LoVo (cell line): ENCODE measurements around the gene CDK8.
"Not testable (repeated sequence)": the region's sequence is repeated elsewhere in the genome, so short reads cannot be mapped to it uniquely, and the experiment has no call there.

ENCODE experiments used
- DNase-seq: peaks from one replicate; pipeline ENCODE4 v3.0.0-alpha.2; 2016; ENCODE audit warnings: low spot score

CDK8 gene

DNA sequence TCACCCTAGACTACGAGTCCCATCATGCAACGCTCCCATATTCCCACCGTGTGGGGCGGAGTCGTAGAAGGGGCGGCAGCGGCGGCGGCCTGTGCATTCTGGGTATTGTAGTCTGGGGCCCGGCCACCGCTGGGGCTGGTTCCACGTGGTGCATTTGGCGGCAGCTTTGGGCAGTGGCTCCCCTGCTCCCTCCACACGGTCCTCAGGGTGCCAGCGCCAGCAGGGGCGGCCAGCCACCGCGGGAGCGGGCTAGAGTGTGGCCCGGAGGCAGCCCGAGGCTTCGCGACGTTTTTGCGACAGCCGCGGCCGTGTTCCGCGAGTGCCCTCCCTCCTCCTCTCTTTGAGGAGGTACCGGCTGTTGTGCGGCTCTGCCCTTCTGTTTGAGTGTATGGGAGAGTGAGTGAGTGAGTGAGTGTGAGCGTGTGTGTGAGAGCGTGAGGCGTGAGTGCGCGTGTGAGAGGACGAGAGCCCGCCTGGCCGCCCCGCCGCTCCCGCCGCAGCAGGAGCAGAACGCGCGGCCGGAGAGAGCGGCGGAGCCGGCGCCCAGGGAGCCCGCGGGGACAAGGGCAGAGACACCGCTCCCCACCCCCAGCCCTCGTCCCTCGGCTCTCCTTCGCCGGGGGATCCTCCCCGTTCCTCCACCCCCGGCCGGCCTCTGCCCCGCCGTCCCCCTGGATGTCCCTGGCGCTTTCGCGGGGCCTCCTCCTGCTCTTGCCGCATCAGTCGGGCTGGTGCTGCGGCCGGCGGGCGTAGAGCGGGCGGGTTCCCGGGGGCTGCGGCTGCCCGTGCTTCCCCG is at the start of gene CDK8:
Gene CDK8 (plus strand): TSS at position 343 of the 796 bp plus-strand sequence. CDS start 513 bp downstream, outside the sequence.
- DNase-seq, result peak; percentile 88

DNA sequence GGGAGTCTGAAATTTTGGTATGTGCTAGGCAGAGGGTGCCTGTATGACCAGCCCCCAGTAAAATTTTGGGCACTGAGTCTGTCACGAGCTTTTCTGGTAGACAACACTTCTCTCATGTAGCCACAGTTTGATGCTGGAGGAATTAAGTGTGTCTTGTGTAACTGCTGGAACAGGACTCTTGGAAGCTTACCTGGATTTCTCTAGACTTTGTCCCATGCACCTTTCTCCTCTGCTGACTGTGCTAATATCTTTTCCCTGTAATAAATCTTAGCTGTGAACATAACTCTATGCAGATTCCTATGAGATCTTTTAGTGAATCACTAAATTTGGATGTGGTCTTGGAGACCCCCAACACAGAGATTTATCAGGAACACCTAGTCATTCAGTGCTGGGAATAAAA is 45.6 kb upstream of the CDK8 start:
- no peak for DNase-seq

DNA sequence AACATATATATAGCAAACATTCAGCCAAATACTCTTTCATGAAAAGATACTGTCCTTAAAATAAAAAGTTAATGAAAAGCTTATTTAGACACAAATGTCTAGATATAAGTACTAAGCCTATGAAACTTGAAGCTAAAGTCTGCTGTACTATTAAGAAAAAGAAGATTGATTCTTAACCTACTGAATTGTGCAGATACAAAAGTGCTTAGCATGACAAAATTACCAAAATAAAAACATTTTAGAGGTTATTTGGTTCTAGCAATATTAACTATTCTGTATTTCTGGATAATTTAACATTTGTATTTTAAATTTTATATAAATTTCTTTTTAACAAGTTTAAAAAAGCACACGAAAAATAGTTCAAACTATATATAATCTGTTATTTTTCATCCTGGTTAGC is 40.6 kb upstream of the CDK8 start:
- DNase-seq, result no peak

DNA sequence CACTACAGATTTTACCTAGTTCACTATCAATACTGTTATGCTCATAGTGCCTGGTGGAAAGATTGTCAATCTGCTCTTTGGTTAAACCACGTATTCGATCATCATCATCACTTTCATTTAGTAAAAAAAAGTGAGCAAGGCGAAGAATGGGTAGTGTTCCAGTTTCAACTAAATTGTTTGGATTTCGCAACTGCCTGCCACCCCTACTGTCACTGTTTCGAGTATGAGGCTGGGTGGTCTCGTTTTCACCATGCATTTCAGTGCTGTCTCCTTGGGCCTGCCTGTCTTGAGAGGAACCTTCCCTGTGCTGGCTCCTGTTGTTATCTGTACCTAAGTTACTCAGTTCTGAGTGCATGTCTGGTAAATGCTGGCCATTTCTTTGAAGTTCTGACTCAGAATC is 39.9 kb upstream of the CDK8 start:
- no peak for DNase-seq

DNA sequence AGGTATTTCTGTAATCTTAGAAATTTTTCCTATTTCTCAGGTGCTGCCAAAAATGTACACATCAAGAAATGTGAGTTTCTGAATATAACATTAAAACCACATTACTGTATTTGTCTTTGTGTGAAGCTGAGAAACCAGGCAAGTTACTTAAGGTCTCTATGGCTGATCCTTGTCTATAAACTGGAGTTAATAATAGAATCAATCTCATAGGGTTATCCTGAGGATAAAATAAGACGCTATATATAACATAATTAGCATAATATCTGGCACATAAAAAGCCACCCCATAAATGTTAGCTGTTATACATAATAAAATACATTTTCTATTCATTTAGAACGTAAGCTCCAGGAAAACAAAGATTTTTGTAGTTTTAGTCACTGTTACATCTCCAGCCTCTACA is 37.9 kb upstream of the CDK8 start:
- DNase-seq, result no peak

DNA sequence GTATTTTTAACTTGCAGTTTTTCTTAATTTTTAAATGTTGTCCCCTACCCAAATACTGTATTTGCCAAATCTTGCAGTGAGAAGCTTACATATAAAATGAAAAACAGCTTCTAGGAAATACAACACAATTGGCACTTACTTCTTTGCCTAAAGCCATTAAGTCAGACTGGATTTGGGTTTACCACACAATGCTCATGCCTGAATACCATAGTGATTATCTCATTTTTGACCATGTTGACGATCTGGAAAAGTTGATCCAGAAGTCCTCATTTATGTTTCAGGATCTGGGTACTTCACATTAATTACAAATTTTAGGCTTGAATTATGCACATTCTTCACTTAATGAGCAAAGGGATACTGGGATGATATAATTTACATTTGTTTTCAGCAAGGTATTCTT is 34.2 kb upstream of the CDK8 start:
- no peak for DNase-seq

DNA sequence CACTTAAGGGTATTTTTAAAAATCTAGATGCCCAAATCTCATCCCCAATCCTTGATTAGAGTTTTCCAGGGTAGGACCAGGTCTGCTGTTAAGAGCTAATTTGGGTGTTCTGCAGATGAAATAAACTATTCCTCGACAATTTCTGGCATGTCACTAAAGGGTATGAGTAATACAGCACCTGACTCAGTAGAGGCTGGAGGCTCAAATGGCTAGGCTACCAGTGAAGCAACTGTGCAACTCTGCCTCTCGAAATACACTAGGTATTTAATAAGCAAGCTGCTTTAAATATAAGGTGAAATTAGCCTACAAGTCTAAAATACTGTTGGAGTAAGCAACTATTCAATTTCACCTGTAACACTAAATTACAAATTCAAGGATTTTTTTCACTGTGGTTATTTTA is 33.4 kb upstream of the CDK8 start:
- DNase-seq, result peak; percentile 34

DNA sequence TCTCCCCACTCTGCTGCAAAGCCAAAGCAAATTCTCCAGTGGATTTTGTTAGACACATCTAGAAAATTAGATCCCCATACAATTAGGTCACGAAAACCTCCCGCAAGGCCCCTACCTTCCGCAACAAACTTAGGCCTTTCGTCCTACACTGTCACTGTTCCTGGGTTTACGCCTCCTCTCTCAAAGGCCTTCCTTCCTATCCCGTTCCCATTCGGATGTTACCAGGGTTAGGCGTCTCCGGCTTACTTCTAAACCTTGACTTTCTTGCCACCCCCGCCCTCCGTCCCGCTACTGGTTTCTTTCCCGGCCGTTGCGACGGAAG is 32.6 kb upstream of the CDK8 start:
- no peak for DNase-seq

DNA sequence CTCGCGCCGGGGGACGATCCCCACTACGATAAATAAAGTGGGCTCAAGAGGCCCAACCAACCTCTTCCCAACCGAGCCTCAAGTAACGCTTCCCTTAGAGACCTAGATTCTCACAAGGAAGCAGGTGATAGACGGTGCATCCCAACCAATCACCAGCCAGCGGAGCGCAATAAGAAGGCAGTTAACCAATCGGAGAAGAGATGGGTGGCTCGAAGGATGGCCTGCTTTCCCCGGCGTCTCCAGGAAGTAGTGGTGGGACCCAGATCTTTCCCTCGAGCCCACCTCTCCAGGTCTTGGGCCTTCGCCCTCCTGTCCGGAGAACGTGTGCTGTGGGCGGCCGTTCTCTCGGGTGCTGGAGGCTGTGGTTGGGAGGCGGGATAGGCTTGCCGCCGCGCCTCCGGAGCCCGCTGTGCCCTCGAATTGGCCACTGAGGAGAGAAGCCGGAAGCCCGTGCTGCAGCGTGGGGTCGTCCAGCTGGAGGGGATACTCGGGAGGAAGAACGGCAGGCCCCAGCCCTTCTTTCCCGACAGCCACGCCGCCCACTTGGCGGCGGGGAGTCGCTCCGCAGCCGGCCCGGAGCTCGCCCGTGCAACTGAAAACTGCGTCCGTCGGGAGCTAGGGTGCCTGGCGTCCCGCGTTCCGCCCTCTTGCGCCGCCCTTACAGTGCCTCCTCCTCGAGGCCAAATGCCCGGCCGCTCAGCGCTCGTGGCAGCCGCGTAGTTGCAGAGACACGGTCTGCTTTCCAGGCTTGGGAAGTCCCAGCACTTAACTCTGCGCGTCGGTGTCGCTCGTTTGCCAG is 32.0 kb upstream of the CDK8 start, which contains the start of gene RNF6:
Gene RNF6 (minus strand): TSS at position 594 of the 799 bp plus-strand sequence. CDS start 2,665 bp downstream, outside the sequence.
- peak; percentile 95 for DNase-seq

DNA sequence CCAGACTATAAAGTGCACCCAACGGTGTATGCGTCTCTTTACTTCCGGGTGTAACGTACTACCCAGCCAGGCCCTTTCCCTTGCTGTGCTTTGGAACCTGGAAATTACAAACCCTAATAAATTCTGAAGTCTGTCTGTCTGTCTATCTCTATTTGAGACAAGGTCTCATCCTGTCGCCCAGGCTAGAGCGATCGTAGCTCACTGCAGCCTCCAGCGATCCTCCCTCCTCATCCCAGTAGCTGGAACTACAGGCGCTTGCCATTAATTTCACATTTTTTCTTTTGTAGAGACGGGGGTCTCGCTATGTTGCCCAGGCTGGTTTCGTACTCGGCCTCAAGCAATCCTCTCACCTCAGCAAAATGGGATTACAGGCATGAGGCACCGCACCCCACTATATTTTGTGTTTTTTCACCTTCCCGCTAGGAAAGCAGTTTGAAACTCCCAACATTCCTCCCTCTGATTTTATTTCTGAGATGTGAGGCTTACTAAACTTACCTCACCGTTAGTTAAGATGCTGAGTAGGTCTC is 31.3 kb upstream of the CDK8 start:
- no peak for DNase-seq

DNA sequence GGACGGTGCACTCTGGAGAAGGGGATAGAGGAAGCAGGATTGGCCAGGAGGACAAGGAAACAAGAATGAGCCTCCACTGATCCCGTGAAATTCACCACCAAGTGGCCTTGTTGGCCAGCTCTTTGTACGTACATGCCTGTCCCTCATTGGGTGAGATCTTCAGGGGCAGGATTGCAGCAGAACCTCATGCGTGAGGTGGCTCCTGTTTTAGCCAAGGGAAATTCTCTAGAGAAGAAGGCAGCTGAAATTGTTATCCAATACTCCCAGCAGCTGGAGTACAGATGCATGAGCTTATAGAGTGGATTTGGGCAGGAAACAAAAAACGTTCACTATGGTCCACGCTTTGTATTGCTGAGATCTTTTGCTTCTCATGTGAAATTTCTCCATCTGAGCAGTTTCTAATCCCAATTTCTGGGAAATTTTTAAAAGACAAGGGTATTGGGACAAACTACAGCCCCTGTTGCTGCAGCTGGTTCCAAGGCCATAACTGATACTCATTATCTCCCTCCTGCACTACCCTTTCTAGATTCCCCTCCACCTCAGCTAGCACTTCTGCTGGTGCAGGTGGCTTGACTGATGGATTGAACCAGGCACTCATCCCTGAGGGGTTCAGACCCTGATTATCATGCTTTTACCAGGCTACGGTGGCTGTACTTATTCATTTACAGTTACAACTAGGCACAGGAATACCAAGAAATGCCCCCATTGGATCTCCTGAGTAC is 27.9 kb upstream of the CDK8 start:
- no peak for DNase-seq

DNA sequence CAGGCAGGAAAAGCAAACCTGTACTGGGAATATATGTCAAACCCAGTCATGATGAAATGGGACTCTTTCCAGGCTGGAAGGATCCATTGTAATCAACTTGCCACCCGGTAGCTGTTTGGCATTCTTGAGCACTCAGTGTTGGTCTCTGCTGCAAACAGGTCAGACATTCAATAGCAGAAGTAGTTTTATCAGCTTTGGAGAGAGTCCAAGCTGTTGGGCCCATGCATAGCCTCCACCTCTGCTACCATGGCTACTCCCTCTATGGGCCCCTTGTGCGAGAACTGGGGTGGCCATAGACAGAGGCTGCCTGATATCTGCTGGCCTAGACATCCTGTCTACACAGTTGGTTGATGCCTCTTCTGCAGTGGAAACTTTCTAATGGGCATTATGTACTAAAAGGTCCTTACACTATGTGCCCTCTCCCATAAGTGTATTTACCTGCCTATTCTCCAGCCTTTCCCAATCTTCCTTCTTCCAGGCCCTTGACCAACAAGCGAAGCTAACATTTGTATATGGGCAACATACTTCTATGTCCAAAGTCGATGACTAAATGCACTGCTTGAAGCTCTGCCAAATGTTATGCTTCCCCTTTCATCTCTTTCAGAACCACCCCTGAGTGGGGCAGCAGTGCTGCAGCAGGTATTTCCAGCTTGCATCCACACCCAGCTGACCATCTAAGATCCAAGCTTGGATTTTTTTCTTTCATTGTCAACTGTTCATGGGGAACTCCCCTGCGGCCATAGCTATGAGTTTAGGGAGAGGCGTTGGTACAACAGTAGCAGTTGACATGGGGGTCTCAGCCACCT is 26.6 kb upstream of the CDK8 start:
- no peak for DNase-seq

DNA sequence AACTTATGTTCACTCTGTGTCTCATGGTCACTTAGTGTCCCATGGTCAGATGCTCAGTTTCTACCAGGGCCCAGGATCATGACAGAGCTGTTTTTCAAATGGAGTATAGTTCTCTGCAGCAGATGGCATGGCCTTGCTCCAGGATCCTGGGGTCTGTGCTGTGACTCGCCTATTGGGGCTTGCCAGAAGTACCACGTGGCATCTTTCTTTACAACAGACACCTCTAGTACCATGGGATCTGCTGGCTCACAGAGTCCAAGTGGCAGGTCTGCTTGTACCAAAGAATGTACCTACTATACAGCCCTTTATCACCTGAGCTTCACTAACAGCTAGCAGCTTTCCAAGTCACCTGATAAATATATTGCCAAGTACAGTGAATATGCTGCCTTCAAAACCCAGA is 25.8 kb upstream of the CDK8 start:
- no peak for DNase-seq

DNA sequence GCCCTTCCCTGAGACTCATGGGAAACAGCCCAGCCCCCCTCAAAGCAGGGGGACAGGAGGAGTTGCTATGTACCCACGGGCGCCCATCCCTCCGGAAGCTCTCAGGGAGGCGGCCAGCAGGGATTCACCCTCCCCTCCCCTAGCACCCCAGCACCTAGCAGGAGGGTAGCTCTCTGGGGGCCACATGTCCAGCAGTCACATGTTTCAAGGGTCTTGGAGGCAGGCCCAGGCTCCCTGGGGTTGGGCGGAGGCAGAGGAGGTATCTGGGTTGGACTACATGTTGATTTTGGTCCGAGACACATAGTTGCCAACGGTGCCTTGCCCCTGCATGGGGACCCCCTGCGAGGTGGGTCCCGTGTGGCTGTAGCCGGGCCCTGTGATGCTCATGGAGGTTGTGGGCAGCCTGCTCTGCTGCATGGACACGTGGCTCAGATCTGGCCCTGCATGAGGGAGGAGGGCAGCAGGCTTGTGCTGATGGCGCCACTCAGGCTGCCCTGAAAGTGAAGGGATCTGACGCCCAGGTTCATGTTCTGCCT is 24.8 kb upstream of the CDK8 start:
- no peak for DNase-seq

DNA sequence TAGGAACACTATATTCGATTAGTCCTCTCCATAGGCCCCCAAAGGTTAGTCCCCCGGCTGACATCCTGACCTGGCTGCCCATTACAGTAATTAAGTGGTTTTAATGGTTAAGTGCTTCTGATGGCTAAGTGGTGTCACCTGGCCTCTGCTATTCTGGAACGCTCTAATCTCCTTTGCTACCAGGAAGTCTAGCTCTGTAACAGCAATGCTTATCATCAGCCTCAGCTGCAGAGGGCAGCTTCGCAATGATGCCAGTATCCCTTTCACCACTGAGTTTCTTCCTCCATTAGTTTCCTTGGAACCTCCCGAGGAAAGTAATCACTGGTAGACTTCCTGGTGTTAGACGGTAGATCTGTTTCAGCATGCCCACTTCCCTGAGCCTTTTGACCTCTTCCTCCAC is 23.2 kb upstream of the CDK8 start:
- no peak for DNase-seq

DNA sequence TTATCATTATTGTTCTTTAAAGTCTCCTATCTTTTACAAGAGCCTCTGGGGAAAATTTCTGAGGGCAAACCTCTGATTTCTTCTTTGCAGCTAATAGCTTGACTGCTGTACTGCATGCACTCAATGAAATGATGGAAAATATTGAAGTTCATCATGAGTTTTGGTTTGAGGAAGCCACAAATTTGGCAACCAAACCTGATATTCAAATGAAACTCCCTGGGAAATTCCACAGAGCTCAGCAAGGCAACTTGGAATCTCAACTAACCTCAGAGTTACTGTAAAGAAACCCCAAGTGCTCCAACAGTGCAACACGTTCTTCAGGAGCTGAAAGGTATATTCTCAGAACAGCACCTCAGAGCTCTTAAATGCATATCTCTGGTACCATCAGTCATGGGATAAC is 17.6 kb upstream of the CDK8 start:
- DNase-seq, result no peak

DNA sequence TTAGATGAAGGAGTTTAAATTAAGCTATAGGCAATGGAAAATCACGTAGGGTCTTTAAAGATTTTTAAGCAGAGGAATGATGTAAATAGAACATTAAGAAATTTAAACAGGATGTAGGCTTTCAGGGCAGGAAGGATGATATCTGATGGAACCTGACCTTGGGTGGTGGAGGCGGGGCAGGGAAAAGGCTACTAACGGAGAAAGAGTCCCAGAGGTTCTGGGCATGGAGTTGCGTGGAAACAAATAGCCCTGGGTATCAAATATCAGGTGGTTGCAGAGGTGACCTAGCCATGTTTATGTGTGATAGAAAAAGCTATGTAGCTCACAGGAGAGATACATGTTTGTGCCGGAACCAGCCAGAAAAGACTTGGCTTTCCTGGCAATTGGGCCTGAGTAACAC is 7.8 kb upstream of the CDK8 start:
- no peak for DNase-seq

DNA sequence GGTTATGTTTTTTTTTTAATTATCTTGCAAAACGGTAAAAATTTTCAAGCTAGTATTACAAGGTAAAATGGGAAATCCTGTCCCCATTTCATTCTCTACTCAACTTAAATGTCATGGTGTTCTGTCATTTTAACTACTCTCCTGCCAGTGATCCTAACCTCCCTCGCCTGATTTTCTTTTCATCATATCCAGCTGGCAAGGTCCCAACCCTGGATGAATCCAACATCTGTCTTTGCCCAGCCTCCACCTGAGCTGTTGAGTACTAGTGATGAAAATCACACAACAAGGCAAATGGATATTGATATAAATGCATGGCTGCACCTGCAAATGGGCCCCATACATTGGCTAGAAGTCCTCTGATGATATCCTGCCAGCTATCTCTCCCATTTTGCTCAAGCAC is 6.9 kb upstream of the CDK8 start:
- no peak for DNase-seq

DNA sequence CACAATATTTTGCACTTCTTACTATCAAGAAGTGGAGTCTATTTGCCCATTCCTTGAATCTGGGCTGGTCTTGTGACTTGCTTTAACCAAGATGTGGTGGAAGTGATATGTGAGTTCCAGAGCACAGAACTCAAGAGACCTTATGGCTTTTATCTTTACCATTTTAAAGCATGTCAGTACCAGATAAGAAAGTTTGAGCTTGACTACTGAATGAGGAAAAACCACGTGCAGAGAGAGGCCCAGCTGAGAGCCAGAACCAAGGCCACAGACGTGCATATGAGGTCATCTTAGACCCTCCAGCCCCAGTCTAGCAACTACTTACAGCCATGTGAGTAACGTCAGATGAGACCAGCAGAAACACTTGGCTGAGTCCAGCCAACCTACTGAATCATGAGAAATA is 6.3 kb upstream of the CDK8 start:
- no peak for DNase-seq

DNA sequence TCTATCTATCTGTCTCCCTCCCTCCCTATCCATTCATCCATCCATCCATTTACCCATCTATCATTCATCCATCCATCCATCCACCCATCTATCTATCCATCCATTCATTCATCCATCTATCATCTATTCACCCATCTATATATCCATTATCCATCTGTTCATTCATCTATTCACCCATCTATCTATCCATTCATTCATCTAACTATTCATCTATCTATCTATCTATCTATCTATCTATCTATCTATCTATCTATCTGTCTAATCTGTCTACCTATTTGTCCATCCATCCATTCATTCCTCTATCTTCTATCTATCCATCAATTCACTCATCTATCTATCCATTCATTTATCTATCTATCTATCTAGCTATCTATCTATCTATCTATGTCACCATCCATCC is 4.4 kb upstream of the CDK8 start:
- DNase-seq, result no peak

DNA sequence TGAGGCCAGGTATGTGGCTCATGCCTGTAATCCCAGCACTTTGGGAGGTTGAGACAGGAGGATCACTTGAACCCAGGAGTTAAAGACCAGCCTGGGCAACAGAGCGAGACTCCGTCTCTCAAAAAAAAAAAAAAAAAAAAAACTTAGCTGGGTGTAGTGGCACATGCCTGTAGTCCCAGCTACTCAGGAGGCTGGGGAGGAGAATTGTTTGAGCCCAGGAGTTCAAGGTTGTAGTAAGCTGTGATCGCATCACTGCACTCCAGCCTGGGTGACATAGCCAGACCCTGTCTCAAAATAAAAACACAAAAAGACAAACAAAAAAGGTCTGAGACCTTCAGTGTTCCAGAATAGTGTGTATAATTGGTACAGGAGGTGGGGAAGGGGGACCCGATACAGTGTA is 1.9 kb upstream of the CDK8 start:
- DNase-seq, result not testable (repeated sequence)
